A673 (cell line): ENCODE measurements around the gene LINC01488. TPM values are rescaled to one million over a fixed set of nuclear protein-coding genes. Genes with fewer than 3 reads are reported as not detected.

ENCODE experiments used
- BruUV-seq: library from RNA; stranded (reverse); fragments of 400-500 nt; replicated peaks from 2 replicates; lab custom pipeline; 2021; lab: Mats Ljungman, UMichigan
- CTCF ChIA-PET: fragments of 300-600 bp; sonication (Branson Sonifier 250); formaldehyde crosslinking; loops from one replicate; lab custom pipeline; 2022; ENCODE audit warnings: antibody characterized with exemption; lab: Charles Lee
- POLR2A ChIA-PET: fragments of 300-600 bp; sonication (Branson Sonifier 250); formaldehyde crosslinking; loops from one replicate; lab custom pipeline; 2022; ENCODE audit warnings: antibody characterized with exemption; ENCODE audit not compliant: low non-redundant PET; lab: Charles Lee
- DNase-seq: peaks from one replicate; pipeline ENCODE4 v3.0.0-alpha.2; 2015; ENCODE audit warnings: low spot score
- H3K27ac ChIP-seq: fragments of 200-600 bp; sonication (generic); 2 replicates; pipeline ENCODE4 v1.5.1; 2016; ENCODE audit warnings: mixed run types, low read depth, mild to moderate bottlenecking, mixed read lengths, antibody characterized with exemption, low read length; ENCODE audit not compliant: poor library complexity, severe bottlenecking
- H3K27me3 ChIP-seq: fragments of 200-600 bp; sonication (generic); replicated peaks from 2 replicates; pipeline ENCODE4 v1.6.1; 2017; ENCODE audit warnings: mixed run types, low read depth, mild to moderate bottlenecking, mixed read lengths, antibody characterized with exemption, low read length; ENCODE audit not compliant: insufficient read depth, poor library complexity
- H3K36me3 ChIP-seq: fragments of 200-600 bp; sonication (generic); 2 replicates; pipeline ENCODE4 v1.6.1; 2016; ENCODE audit warnings: mixed run types, mild to moderate bottlenecking, mixed read lengths, antibody characterized with exemption, low read length; ENCODE audit not compliant: insufficient read depth, poor library complexity, severe bottlenecking
- H3K4me1 ChIP-seq: fragments of 200-600 bp; sonication (generic); 2 replicates; pipeline ENCODE4 v1.6.1; 2017; ENCODE audit warnings: mixed run types, mild to moderate bottlenecking, mixed read lengths, antibody characterized with exemption, low read length; ENCODE audit not compliant: insufficient read depth, poor library complexity, severe bottlenecking
- H3K4me3 ChIP-seq: fragments of 200-600 bp; sonication (generic); 2 replicates; pipeline ENCODE4 v1.5.1; 2016; ENCODE audit warnings: low read depth, mixed run types, mild to moderate bottlenecking, mixed read lengths, low read length; ENCODE audit not compliant: poor library complexity, severe bottlenecking
- H3K9me3 ChIP-seq: fragments of 200-600 bp; sonication (generic); 2 replicates; pipeline ENCODE4 v1.6.1; 2016; ENCODE audit warnings: mixed run types, low read depth, mild to moderate bottlenecking, mixed read lengths, antibody characterized with exemption, low read length; ENCODE audit not compliant: poor library complexity, severe bottlenecking
- EZH2 ChIP-seq: fragments of 200-600 bp; sonication (generic); IDR thresholded peaks from 2 replicates; pipeline ENCODE4 v1.6.1; 2017; ENCODE audit warnings: borderline replicate concordance, low read depth, mild to moderate bottlenecking, mixed read lengths, antibody characterized with exemption, low read length; ENCODE audit not compliant: poor library complexity, severe bottlenecking
- intact Hi-C: fragments of 100-400 bp; cut with micrococcal nuclease; formaldehyde crosslinking; loops from one replicate; pipeline ENCODE4 v1.10.0; 2022; ENCODE audit not compliant: unreplicated experiment
- total RNA-seq: library from RNA; stranded (reverse); gene quantifications from 2 replicates; pipeline ENCODE4 v1.2.3, GENCODE V29; 2021
- TF ChIP-seq, protein P1 (sequence below): fragments of 300-800, 200-600 bp; sonication (generic); conservative IDR thresholded peaks from 2 replicates; pipeline ENCODE4 v1.5.1; 2017; ENCODE audit warnings: low read depth, mild to moderate bottlenecking, antibody characterized with exemption, low read length, moderate library complexity, mixed read lengths

LINC01488 gene
- total RNA-seq, 1 experiment from 2014 or later, result not detected

GRCh38 chr11:69434471-69434931 is 47.0 kb upstream of the LINC01488 start:
- BruUV-seq, result no TSS peak
- no peak for DNase-seq
- H3K36me3 ChIP-seq, result no peaks in the 10 kb centered on the region
- H3K27ac ChIP-seq, result no peak overlapping the region
- intact Hi-C loops, result no loop called here
- H3K9me3 ChIP-seq, result no peaks in the 10 kb centered on the region
- POLR2A ChIA-PET, result no interaction called here
- TF ChIP-seq EZH2, result no peak
- TF ChIP-seq, protein P1, sequence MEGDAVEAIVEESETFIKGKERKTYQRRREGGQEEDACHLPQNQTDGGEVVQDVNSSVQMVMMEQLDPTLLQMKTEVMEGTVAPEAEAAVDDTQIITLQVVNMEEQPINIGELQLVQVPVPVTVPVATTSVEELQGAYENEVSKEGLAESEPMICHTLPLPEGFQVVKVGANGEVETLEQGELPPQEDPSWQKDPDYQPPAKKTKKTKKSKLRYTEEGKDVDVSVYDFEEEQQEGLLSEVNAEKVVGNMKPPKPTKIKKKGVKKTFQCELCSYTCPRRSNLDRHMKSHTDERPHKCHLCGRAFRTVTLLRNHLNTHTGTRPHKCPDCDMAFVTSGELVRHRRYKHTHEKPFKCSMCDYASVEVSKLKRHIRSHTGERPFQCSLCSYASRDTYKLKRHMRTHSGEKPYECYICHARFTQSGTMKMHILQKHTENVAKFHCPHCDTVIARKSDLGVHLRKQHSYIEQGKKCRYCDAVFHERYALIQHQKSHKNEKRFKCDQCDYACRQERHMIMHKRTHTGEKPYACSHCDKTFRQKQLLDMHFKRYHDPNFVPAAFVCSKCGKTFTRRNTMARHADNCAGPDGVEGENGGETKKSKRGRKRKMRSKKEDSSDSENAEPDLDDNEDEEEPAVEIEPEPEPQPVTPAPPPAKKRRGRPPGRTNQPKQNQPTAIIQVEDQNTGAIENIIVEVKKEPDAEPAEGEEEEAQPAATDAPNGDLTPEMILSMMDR, result no peak
- H3K4me1 ChIP-seq, result no peaks in the 10 kb centered on the region
- H3K27me3 ChIP-seq, result no peaks in the 10 kb centered on the region
- H3K4me3 ChIP-seq, result no peak overlapping the region
- CTCF ChIA-PET, result no interaction called here

GRCh38 chr11:69435161-69435986 is 46.1 kb upstream of the LINC01488 start:
- intact Hi-C loops, result no loop called here
- TF ChIP-seq, protein P1, result no peak
- no peak for TF ChIP-seq EZH2
- Histone ChIP-seq H3K9me3 (no peaks in the 10 kb centered on the region), H3K4me1 (no peaks in the 10 kb centered on the region), H3K4me3 (no peak overlapping the region), H3K27me3 (no peaks in the 10 kb centered on the region), H3K36me3 (no peaks in the 10 kb centered on the region), H3K27ac (no peak overlapping the region)
- DNase-seq, result no peak
- POLR2A ChIA-PET, result interaction anchor here (0.6 kb wide), 1 partner anchor 30 kb away, joined by 11 read pairs; no protein-coding TSS in a partner anchor
- BruUV-seq, result no TSS peak
- CTCF ChIA-PET, result no interaction called here

GRCh38 chr11:69436041-69436982 is 45.2 kb upstream of the LINC01488 start:
- no peaks in the 10 kb centered on the region for H3K27me3 ChIP-seq
- H3K4me3 ChIP-seq, result no peak overlapping the region
- no peaks in the 10 kb centered on the region for H3K9me3 ChIP-seq
- no peaks in the 10 kb centered on the region for H3K4me1 ChIP-seq
- H3K36me3 ChIP-seq, result no peaks in the 10 kb centered on the region
- no peak overlapping the region for H3K27ac ChIP-seq
- ChIA-PET CTCF (no interaction called here), POLR2A (no interaction called here)
- BruUV-seq, result no TSS peak
- intact Hi-C loops, result no loop called here
- no peak for TF ChIP-seq EZH2
- TF ChIP-seq, protein P1, result no peak
- no peak for DNase-seq
